Fibroblast of villous mesenchyme (primary cell): ENCODE data around the gene PADI4. TPM values are rescaled to one million over a fixed set of nuclear protein-coding genes. Genes with fewer than 3 reads are reported as not detected.
A peak's percentile ranks its signal among the peaks of the same experiment; 100 is the strongest.
"Not testable (repeated sequence)": the region's sequence is repeated elsewhere in the genome, so short reads cannot be mapped to it uniquely, and the experiment has no call there.

ENCODE experiments used
- DNase-seq: peaks from one replicate; pipeline ENCODE4 v3.0.0-alpha.2; 2010; ENCODE audit warnings: low read depth
- H3K4me3 ChIP-seq: 2 replicates; pipeline ENCODE4 v1.5.1; 2011; ENCODE audit warnings: low read depth, mild to moderate bottlenecking, low read length
- CTCF ChIP-seq: IDR thresholded peaks from 2 replicates; pipeline ENCODE4 v1.5.1; 2012; ENCODE audit warnings: low read depth, mild to moderate bottlenecking, low read length; ENCODE audit not compliant: insufficient read depth
- total RNA-seq: library from RNA; depleted of rRNA; stranded (reverse); fragments of >200 nt; gene quantifications from 2 replicates; pipeline ENCODE4 v1.2.3, GENCODE V29; 2012

The PADI4 gene
- total RNA-seq, 1 donor: not detected

- peak; percentile 4 for DNase-seq
- peak; percentile 31 for TF ChIP-seq CTCF
- H3K4me3 ChIP-seq: no peak overlapping the region
These were observed 30.9 kb downstream of the PADI4 start for GRCh38 chr1:17338706-17339493.

GRCh38 chr1:17339521-17339920 lies 31.5 kb downstream of the PADI4 start:
- DNase-seq: no peak
- H3K4me3 ChIP-seq: no peak overlapping the region
- TF ChIP-seq CTCF: no peak

- no peak for TF ChIP-seq CTCF
- DNase-seq: no peak
- H3K4me3 ChIP-seq: no peak overlapping the region
These were observed 32.4 kb downstream of the PADI4 start for GRCh38 chr1:17340358-17340757.

- no peak overlapping the region for H3K4me3 ChIP-seq
- TF ChIP-seq CTCF: no peak
- DNase-seq: no peak
These were observed 34.0 kb downstream of the PADI4 start for GRCh38 chr1:17342014-17342441.

- DNase-seq, H3K4me3 ChIP-seq: not testable (repeated sequence)
These were observed 37.5 kb downstream of the PADI4 start for GRCh38 chr1:17345506-17345905.

GRCh38 chr1:17346046-17346789 lies 38.2 kb downstream of the PADI4 start:
- no peak overlapping the region for H3K4me3 ChIP-seq
- no peak for TF ChIP-seq CTCF
- DNase-seq: no peak

GRCh38 chr1:17347769-17348592 lies 40.0 kb downstream of the PADI4 start:
- no peak for TF ChIP-seq CTCF
- no peak overlapping the region for H3K4me3 ChIP-seq
- DNase-seq: peak; percentile 43
